OCI-LY1 (cell line): ENCODE measurements around the gene OSBPL3.

Experiments used
- H2AFZ ChIP-seq: fragments of 200-600 bp; sonication (generic), shearing (Covaris generic); 2 replicates; pipeline ENCODE4 v1.6.0; 2014; ENCODE audit warnings: antibody characterized with exemption, mild to moderate bottlenecking, low read length
- H3F3A ChIP-seq: fragments of 200-600 bp; sonication (generic), shearing (Covaris generic); 2 replicates; pipeline ENCODE4 v1.6.0; 2014; ENCODE audit warnings: mild to moderate bottlenecking, antibody characterized with exemption, low read length, moderate library complexity; ENCODE audit not compliant: insufficient read depth
- H3K27ac ChIP-seq: fragments of 200-600 bp; sonication (generic); 2 replicates; pipeline ENCODE4 v1.5.1; 2014; ENCODE audit warnings: low read length, mixed run types, mild to moderate bottlenecking, low read depth; ENCODE audit not compliant: poor library complexity, severe bottlenecking
- H3K27me3 ChIP-seq: fragments of 200-600 bp; sonication (generic); 2 replicates; pipeline ENCODE4 v1.6.0; 2014; ENCODE audit warnings: antibody characterized with exemption, mild to moderate bottlenecking, low read length, moderate library complexity; ENCODE audit not compliant: insufficient read depth
- H3K36me3 ChIP-seq: fragments of 200-600 bp; sonication (generic); 2 replicates; pipeline ENCODE4 v1.6.1; 2014; ENCODE audit warnings: mild to moderate bottlenecking, antibody characterized with exemption, low read length, moderate library complexity, mixed read lengths; ENCODE audit not compliant: insufficient read depth
- H3K4me1 ChIP-seq: fragments of 200-600 bp; sonication (generic); 2 replicates; pipeline ENCODE4 v1.5.1; 2014; ENCODE audit warnings: mild to moderate bottlenecking, low read length, moderate library complexity; ENCODE audit not compliant: insufficient read depth, severe bottlenecking
- H3K4me2 ChIP-seq: fragments of 200-600 bp; sonication (generic), shearing (Covaris generic); 2 replicates; pipeline ENCODE4 v1.6.1; 2014; ENCODE audit warnings: low read length
- H3K4me3 ChIP-seq: fragments of 200-600 bp; sonication (generic); 2 replicates; pipeline ENCODE4 v1.5.1; 2014; ENCODE audit warnings: low read length, low read depth, mild to moderate bottlenecking, mixed read lengths; ENCODE audit not compliant: poor library complexity, severe bottlenecking
- H3K79me2 ChIP-seq: fragments of 200-600 bp; shearing (Covaris generic); 2 replicates; pipeline ENCODE4 v1.6.1; 2016; ENCODE audit warnings: mixed run types, low read length, mixed read lengths; ENCODE audit not compliant: insufficient read depth
- H3K9ac ChIP-seq: fragments of 200-600 bp; sonication (generic), shearing (Covaris generic); 2 replicates; pipeline ENCODE4 v1.6.1; 2014; ENCODE audit warnings: mild to moderate bottlenecking, low read length, mixed read lengths
- H3K9me2 ChIP-seq: fragments of 200-600 bp; sonication (generic), shearing (Covaris generic); 2 replicates; pipeline ENCODE4 v1.6.1; 2014; ENCODE audit warnings: low read depth, mild to moderate bottlenecking, low read length, mixed read lengths
- H3K9me3 ChIP-seq: fragments of 200-600 bp; shearing (Covaris generic); 2 replicates; pipeline ENCODE4 v1.6.1; 2014; ENCODE audit warnings: low read length, mixed read lengths
- H4K20me1 ChIP-seq: fragments of 200-600 bp; sonication (generic), shearing (Covaris generic); 2 replicates; pipeline ENCODE4 v1.6.0; 2016; ENCODE audit warnings: mild to moderate bottlenecking, low read length; ENCODE audit not compliant: insufficient read depth
- EZH2 ChIP-seq: fragments of 200-600 bp; sonication (generic), shearing (Covaris generic); IDR thresholded peaks from 2 replicates; pipeline ENCODE4 v1.8.0; 2017; ENCODE audit warnings: borderline replicate concordance, mixed run types, mild to moderate bottlenecking, antibody characterized with exemption, low read length, moderate library complexity, mixed read lengths
- TF ChIP-seq, protein P1 (sequence below): fragments of 200-600 bp; sonication (generic), shearing (Covaris generic); IDR thresholded peaks from 2 replicates; pipeline ENCODE4 v1.5.1; 2017; ENCODE audit warnings: mild to moderate bottlenecking, antibody characterized with exemption, low read length, moderate library complexity, mixed read lengths

The OSBPL3 gene

DNA sequence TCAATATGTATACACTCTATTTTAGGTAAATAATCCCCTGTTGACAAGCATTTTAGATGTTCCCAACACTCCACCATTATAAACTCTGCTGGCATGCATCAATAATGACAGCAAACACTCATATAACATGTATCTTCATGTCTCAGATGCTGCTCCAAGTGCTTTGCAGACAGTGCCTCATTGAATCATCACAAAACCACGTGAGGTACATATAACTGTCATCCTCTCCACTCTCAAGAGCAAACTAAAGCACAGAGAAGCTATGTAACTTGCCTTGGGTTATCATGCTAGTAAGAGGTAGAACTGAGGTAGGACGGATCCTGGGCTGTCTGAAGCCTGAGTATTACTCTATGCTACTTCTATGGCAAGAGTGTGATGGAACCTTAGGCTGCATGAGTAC is 150.2 kb downstream of the OSBPL3 start:
- TF ChIP-seq EZH2, result no peak
- TF ChIP-seq, protein P1, sequence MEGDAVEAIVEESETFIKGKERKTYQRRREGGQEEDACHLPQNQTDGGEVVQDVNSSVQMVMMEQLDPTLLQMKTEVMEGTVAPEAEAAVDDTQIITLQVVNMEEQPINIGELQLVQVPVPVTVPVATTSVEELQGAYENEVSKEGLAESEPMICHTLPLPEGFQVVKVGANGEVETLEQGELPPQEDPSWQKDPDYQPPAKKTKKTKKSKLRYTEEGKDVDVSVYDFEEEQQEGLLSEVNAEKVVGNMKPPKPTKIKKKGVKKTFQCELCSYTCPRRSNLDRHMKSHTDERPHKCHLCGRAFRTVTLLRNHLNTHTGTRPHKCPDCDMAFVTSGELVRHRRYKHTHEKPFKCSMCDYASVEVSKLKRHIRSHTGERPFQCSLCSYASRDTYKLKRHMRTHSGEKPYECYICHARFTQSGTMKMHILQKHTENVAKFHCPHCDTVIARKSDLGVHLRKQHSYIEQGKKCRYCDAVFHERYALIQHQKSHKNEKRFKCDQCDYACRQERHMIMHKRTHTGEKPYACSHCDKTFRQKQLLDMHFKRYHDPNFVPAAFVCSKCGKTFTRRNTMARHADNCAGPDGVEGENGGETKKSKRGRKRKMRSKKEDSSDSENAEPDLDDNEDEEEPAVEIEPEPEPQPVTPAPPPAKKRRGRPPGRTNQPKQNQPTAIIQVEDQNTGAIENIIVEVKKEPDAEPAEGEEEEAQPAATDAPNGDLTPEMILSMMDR, result no peak
- Histone ChIP-seq H3F3A (no peaks in the 10 kb centered on the region), H3K4me1 (peaks cover 88% of the 10 kb centered on the region), H4K20me1 (no peaks in the 10 kb centered on the region), H3K9ac (peak overlapping the region; percentile 3; the same call in 1 of the 2 replicates), H3K27ac (peak overlapping the region; percentile 78), H3K9me2 (no peaks in the 10 kb centered on the region), H3K79me2 (no peaks in the 10 kb centered on the region), H3K27me3 (no peaks in the 10 kb centered on the region), H3K4me3 (no peak overlapping the region), H3K9me3 (no peaks in the 10 kb centered on the region), H2AFZ (no peak overlapping the region), H3K4me2 (0 out of 2 replicates have a peak overlapping the region, but pooled peaks have one; percentile 11), H3K36me3 (peaks cover 86% of the 10 kb centered on the region)

DNA sequence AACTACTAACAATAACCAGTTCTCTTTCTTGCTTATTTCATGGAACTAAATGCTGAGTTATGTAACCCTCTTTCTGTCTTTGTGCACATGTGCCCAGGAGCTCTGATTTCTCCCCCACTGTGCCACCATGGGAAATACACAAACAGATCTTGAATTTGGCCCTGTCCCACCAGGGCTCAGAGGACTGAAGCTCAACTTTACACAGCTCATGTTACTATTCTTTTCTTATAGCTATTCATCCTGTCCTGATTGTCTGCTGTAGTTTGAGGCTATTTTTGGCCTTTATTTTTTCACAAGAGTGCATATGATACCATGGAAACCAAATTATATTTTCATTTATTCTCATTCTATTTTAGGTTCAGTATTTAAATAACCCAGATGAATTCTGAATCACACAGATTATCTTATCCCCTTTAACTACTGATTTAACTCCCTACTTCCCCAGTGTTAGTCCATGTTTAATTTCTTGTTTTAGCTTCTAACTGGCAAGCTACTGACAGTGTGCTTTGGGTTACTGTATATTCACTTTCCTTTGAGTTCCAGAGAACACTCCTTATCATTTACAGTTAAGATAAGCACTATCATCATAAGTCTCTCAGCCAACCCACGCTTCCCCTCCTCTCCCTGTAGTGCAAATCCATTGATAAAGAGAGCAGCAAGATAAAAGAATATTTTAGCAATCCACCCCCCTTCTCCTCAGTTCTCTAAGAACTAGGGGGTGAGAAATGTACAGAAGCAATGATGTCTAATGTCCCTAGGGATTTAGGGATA is 150.9 kb downstream of the OSBPL3 start:
- Histone ChIP-seq H3K4me2 (peak overlapping the region; percentile 26; the same call in 1 of the 2 replicates), H3K9me2 (no peaks in the 10 kb centered on the region), H3K27me3 (no peaks in the 10 kb centered on the region), H3K79me2 (no peaks in the 10 kb centered on the region), H3K4me3 (no peak overlapping the region), H4K20me1 (no peaks in the 10 kb centered on the region), H3K9me3 (no peaks in the 10 kb centered on the region), H3K27ac (peak overlapping the region; percentile 78), H3K9ac (peak overlapping the region; percentile 34; the same call in 1 of the 2 replicates), H3K36me3 (peaks cover 93% of the 10 kb centered on the region), H3F3A (no peaks in the 10 kb centered on the region), H3K4me1 (peaks cover 81% of the 10 kb centered on the region), H2AFZ (no peak overlapping the region)
- TF ChIP-seq, protein P1, result no peak
- no peak for TF ChIP-seq EZH2

DNA sequence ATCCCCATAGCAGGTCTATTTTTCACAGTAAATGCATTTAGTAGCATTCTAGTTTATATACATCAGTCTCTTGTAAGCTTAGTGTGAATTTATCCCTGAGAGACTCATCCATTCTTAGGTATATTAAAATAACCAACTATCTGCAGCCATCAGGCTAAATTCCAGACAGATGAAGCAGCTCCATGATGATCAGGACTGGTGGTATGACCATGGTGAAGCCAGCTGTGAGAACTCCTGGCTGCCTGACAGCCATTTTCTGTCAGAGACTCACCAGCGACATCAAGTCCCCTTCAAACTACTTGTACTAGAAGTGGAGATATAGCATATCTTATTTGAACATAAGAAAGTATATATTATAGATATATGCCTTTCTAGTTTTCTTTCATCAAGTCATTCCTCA is 152.4 kb downstream of the OSBPL3 start:
- no peak overlapping the region for H3K4me2 ChIP-seq
- H3K9ac ChIP-seq, result no peak overlapping the region
- no peaks in the 10 kb centered on the region for H3K9me3 ChIP-seq
- H3K79me2 ChIP-seq, result no peaks in the 10 kb centered on the region
- H3K36me3 ChIP-seq, result peaks cover 95% of the 10 kb centered on the region
- H2AFZ ChIP-seq, result no peak overlapping the region
- H3F3A ChIP-seq, result no peaks in the 10 kb centered on the region
- H4K20me1 ChIP-seq, result no peaks in the 10 kb centered on the region
- peak overlapping the region; percentile 97 for H3K27ac ChIP-seq
- H3K4me1 ChIP-seq, result peaks cover 78% of the 10 kb centered on the region
- no peaks in the 10 kb centered on the region for H3K27me3 ChIP-seq
- H3K9me2 ChIP-seq, result no peaks in the 10 kb centered on the region
- TF ChIP-seq EZH2, result no peak
- TF ChIP-seq, protein P1, result no peak
- H3K4me3 ChIP-seq, result no peak overlapping the region
